ENCODE results near the gene PDE7B.

DNA sequence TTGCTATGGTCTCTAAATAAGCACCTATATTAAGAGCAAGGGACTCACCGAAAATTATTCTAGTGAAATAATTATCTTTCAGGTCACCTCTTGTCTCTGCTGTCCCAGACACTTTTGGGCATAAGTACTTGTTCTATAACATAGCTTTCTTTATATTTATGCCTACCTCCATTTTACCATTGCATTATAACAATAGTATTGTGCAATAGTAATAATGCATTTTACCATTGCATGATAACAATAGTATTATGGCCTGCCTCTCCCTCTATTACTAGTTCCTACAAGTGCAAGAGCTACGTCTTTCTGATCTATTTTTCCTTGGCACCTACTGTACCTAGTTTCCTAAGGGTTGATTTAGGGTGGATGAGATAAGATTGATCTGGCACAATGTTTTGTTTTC, 169.2 kb downstream of the PDE7B start:
- TF ChIP-seq, protein P1, sequence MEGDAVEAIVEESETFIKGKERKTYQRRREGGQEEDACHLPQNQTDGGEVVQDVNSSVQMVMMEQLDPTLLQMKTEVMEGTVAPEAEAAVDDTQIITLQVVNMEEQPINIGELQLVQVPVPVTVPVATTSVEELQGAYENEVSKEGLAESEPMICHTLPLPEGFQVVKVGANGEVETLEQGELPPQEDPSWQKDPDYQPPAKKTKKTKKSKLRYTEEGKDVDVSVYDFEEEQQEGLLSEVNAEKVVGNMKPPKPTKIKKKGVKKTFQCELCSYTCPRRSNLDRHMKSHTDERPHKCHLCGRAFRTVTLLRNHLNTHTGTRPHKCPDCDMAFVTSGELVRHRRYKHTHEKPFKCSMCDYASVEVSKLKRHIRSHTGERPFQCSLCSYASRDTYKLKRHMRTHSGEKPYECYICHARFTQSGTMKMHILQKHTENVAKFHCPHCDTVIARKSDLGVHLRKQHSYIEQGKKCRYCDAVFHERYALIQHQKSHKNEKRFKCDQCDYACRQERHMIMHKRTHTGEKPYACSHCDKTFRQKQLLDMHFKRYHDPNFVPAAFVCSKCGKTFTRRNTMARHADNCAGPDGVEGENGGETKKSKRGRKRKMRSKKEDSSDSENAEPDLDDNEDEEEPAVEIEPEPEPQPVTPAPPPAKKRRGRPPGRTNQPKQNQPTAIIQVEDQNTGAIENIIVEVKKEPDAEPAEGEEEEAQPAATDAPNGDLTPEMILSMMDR (IDR thresholded peaks at IDR 0.05; ENCODE audit: insufficient read depth, low read length) = no peak
- no peak for TF ChIP-seq REST (IDR thresholded peaks at IDR 0.05; ENCODE audit: insufficient replicate concordance, low read depth)
